Gastrocnemius medialis (tissue), 4 donors: ENCODE results near the gene PRKD3. TPM values are rescaled to one million over a fixed set of nuclear protein-coding genes. Genes with fewer than 3 reads are reported as not detected.

Experiments
- ATAC-seq, 2 donors: fragments of 150-250 bp; one replicate each; pipeline ENCODE4 v1.9.1; 2016
- DNase-seq, 2 donors: peaks; one replicate each; pipeline ENCODE4 v3.0.0-alpha.2; 2019
- H3K27ac ChIP-seq, 4 donors: fragments of 200-600 bp; sonication (generic); 1 replicate in 1 of 4; 2 replicates in 3 of 4; pipeline ENCODE4 v1.5.1; 2016 to 2018; ENCODE audit warnings: mild to moderate bottlenecking in 2 of 4, moderate library complexity in 1 of 4
- H3K27me3 ChIP-seq, 3 donors: fragments of 200-600 bp; sonication (generic) in 2 of 3; 1 replicate in 1 of 3; 2 replicates in 2 of 3; pipeline versions ENCODE4 v1.5.1 to v1.6.0; 2016 to 2019; ENCODE audit warnings: mild to moderate bottlenecking in 1 of 3, moderate library complexity in 1 of 3
- H3K36me3 ChIP-seq, 2 donors: fragments of 200-600 bp; sonication (generic) in 1 of 2; one replicate each; pipeline ENCODE4 v1.5.1; 2017 to 2018
- H3K4me1 ChIP-seq, 2 donors: fragments of 200-600 bp; sonication (generic) in 1 of 2; one replicate each; pipeline ENCODE4 v1.5.1; 2016 to 2017; ENCODE audit warnings: mild to moderate bottlenecking in 2 of 2
- H3K4me3 ChIP-seq, 4 donors: fragments of 200-600 bp; sonication (generic) in 3 of 4; 1 replicate in 1 of 4; 2 replicates in 3 of 4; pipeline ENCODE4 v1.5.1; 2016 to 2019; ENCODE audit warnings: mild to moderate bottlenecking in 2 of 4
- H3K9me3 ChIP-seq, 3 donors: fragments of 200-600 bp; sonication (generic) in 2 of 3; 1 replicate in 1 of 3; 2 replicates in 2 of 3; pipeline ENCODE4 v1.5.1; 2016 to 2019
- POLR2A ChIP-seq, 2 donors: fragments of 450-650 bp; IDR thresholded peaks; one replicate each; pipeline ENCODE4 v1.6.1; 2017; ENCODE audit warnings: antibody characterized with exemption in 2 of 2, mild to moderate bottlenecking in 2 of 2, moderate library complexity in 2 of 2
- in situ Hi-C, 4 donors: fragments of 200-750 bp; cut with MboI; loops; one replicate each; pipeline versions ENCODE4 v1.15.0 to v1.8.0; 2017; ENCODE audit warnings: low sequenced_read_pairs in 4 of 4
- intact Hi-C: fragments of 100-400 bp; cut with DNase I; formaldehyde crosslinking; loops from one replicate; pipeline ENCODE4 v1.15.1; 2023; ENCODE audit warnings: low total_unique reads
- total RNA-seq, 4 donors: library from RNA; depleted of rRNA; stranded (reverse); fragments of >200 nt; gene quantifications; one replicate each; pipeline versions ENCODE4 v1.1.0 to v1.2.3, GENCODE V29; 2016
- TF ChIP-seq, protein P1 (sequence below), 5 experiments: fragments of 450-650 bp in 3 of 5; fragments of 200-600 bp in 2 of 5; sonication (generic) in 2 of 5; IDR thresholded peaks in 4 of 5; conservative IDR thresholded peaks in 1 of 5; 1 replicate in 4 of 5; 2 replicates in 1 of 5; pipeline ENCODE4 v1.5.1; 2016 to 2019; ENCODE audit warnings: antibody characterized with exemption in 5 of 5, mild to moderate bottlenecking in 3 of 5, moderate library complexity in 3 of 5

The PRKD3 gene
- total RNA-seq, 4 donors from 2014 or later = 11.0 to 34.4 (median 14.9) TPM

DNA sequence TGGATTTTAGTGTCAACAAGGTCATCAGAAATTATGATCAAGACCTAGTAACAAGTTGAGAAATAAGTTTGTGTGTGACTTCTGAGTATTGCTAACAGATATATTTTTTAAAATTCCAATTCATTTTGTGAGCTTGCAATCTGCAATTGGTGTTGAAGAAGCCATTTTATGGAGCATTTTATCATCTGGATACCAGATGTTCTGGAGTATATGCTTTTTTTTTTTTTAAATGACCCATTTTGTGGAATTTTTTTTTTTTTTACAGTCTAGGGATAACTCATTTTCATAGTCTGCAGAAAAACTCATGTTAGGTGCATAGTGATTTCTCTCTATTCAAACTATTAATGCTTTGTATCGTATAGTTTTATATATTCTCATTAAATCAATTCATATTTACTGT, 32.4 kb upstream of the PRKD3 start:
- no peak for DNase-seq
- intact Hi-C loops = no loop called here
- TF ChIP-seq, protein P1, sequence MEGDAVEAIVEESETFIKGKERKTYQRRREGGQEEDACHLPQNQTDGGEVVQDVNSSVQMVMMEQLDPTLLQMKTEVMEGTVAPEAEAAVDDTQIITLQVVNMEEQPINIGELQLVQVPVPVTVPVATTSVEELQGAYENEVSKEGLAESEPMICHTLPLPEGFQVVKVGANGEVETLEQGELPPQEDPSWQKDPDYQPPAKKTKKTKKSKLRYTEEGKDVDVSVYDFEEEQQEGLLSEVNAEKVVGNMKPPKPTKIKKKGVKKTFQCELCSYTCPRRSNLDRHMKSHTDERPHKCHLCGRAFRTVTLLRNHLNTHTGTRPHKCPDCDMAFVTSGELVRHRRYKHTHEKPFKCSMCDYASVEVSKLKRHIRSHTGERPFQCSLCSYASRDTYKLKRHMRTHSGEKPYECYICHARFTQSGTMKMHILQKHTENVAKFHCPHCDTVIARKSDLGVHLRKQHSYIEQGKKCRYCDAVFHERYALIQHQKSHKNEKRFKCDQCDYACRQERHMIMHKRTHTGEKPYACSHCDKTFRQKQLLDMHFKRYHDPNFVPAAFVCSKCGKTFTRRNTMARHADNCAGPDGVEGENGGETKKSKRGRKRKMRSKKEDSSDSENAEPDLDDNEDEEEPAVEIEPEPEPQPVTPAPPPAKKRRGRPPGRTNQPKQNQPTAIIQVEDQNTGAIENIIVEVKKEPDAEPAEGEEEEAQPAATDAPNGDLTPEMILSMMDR (IDR thresholded peaks at IDR 0.05 in 4 of 5, conservative IDR thresholded peaks at IDR 0.05 in 1 of 5) = no peak
- no peak for TF ChIP-seq POLR2A (IDR thresholded peaks at IDR 0.05)
- H3K27me3 ChIP-seq = no peaks in the 10 kb centered on the region
- H3K36me3 ChIP-seq = no peaks in the 10 kb centered on the region
- no peak overlapping the region for H3K4me3 ChIP-seq
- peaks cover 4 to 5% of the 10 kb centered on the region in 2 donors for H3K4me1 ChIP-seq
- in situ Hi-C loops = no loop called here
- no peak overlapping the region for H3K27ac ChIP-seq
- no peak for ATAC-seq
- H3K9me3 ChIP-seq = no peaks in the 10 kb centered on the region

DNA sequence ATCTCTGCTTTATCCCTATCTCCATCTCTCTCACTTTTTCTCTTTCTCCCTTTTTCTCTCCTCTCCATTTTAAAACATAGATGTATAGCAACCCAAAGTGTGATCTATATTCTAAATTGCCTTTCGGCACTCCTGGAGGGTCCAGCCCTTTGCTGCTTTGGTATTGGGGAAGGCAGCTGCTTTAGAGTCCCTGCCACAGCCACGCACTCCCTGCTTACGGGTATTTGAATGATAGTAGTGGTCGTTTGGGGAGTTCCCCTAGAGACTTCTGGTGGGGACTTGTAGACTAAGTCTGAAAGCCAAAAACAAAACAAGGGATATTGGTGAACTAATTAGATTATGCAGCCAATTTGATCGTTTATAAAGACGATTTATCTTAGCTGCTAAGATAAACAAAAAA, 31.7 kb upstream of the PRKD3 start:
- Histone ChIP-seq H3K4me3 (no peak overlapping the region), H3K9me3 (no peaks in the 10 kb centered on the region), H3K4me1 (no peaks in the 10 kb centered on the region), H3K27ac (no peak overlapping the region), H3K36me3 (no peaks in the 10 kb centered on the region), H3K27me3 (no peaks in the 10 kb centered on the region)
- DNase-seq = no peak
- intact Hi-C loops = no loop called here
- ATAC-seq = no peak
- TF ChIP-seq, protein P1 (IDR thresholded peaks at IDR 0.05 in 4 of 5, conservative IDR thresholded peaks at IDR 0.05 in 1 of 5) = no peak
- no peak for TF ChIP-seq POLR2A (IDR thresholded peaks at IDR 0.05)
- in situ Hi-C loops = no loop called here

DNA sequence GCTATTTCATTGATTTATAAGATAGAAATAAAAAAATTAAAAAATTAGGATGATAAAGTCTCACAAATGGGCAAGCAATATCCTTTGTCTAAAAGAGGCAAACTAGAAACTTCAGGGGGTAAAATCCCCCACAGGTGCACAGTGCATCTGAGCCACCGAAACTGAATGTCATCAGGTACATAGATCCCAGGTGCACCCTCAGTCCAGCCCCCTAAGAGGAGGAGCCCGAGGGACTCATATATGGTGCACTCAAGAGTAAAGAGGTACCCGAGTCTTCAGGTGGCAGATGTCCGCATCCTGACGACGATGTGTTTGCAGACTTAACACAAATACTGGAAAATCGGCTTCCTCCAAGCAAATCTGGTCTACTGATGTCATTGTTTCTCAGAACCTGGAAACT, 31.1 kb upstream of the PRKD3 start:
- no peaks in the 10 kb centered on the region for H3K4me1 ChIP-seq
- no peaks in the 10 kb centered on the region for H3K36me3 ChIP-seq
- TF ChIP-seq, protein P1 (IDR thresholded peaks at IDR 0.05 in 4 of 5, conservative IDR thresholded peaks at IDR 0.05 in 1 of 5) = no peak
- no peak for TF ChIP-seq POLR2A (IDR thresholded peaks at IDR 0.05)
- ATAC-seq (no peak), DNase-seq (no peak)
- intact Hi-C loops (no loop called here), in situ Hi-C loops (no loop called here)
- no peak overlapping the region for H3K27ac ChIP-seq
- H3K27me3 ChIP-seq = no peaks in the 10 kb centered on the region
- no peaks in the 10 kb centered on the region for H3K9me3 ChIP-seq
- H3K4me3 ChIP-seq = no peak overlapping the region

DNA sequence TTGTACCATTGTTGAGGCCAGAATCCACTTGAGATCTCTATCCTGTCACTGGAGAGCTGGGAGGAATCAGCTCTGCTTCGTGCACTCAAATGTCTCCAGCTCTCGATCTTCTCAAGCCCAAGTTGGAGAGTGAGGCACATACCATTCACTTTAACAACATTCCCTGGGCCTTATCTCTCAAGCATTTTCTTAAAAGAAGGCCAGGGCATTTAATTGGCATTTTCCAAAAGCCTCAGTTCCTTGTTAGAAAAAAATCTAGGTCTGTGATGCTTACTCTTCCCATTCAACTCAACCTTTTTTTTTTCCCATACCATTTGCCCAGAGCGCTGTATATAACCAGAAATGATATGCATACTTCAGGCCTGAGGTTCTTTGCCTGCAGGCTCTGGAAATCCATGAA, 29.9 kb upstream of the PRKD3 start:
- no peaks in the 10 kb centered on the region for H3K9me3 ChIP-seq
- TF ChIP-seq, protein P1 (IDR thresholded peaks at IDR 0.05 in 4 of 5, conservative IDR thresholded peaks at IDR 0.05 in 1 of 5) = no peak
- TF ChIP-seq POLR2A (IDR thresholded peaks at IDR 0.05) = no peak
- in situ Hi-C loops (no loop called here), intact Hi-C loops (no loop called here)
- DNase-seq (no peak), ATAC-seq (no peak)
- H3K4me3 ChIP-seq = no peak overlapping the region
- H3K36me3 ChIP-seq = no peaks in the 10 kb centered on the region
- no peaks in the 10 kb centered on the region for H3K27me3 ChIP-seq
- H3K4me1 ChIP-seq = peaks cover 0 to 5% of the 10 kb centered on the region in 2 donors
- no peak overlapping the region for H3K27ac ChIP-seq

DNA sequence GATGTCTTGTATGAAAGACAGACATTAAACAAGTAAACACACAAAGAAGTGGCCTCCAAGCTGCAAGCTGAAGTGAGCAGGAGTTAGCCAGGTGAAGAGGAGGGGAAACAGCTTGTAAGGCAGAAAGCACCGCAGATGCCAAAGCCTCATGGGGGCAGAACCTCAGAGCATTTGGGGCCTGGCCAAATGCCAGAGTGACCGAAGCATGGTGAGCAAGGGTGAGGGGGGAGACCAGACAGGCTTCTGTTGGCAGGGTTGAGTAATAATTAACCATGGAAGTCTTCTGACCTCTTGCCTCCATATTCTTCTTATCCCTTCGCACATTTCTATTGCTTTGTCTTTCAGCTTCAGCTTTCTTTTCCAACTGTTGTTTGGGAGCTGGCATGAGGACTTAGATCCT, 25.4 kb upstream of the PRKD3 start:
- TF ChIP-seq, protein P1 (IDR thresholded peaks at IDR 0.05 in 4 of 5, conservative IDR thresholded peaks at IDR 0.05 in 1 of 5) = no peak
- no peak for TF ChIP-seq POLR2A (IDR thresholded peaks at IDR 0.05)
- Histone ChIP-seq H3K4me1 (peaks cover 3 to 10% of the 10 kb centered on the region in 2 donors), H3K4me3 (no peak overlapping the region), H3K9me3 (no peaks in the 10 kb centered on the region), H3K27ac (no peak overlapping the region), H3K27me3 (peaks cover 0 to 2% (median 0%) of the 10 kb centered on the region in 3 donors), H3K36me3 (no peaks in the 10 kb centered on the region)
- intact Hi-C loops (no loop called here), in situ Hi-C loops (no loop called here)
- no peak for ATAC-seq
- no peak for DNase-seq
